Muscle layer of duodenum (tissue), 2 donors: ENCODE measurements around the gene PCDHGB5.
"Not testable (repeated sequence)": the region's sequence is repeated elsewhere in the genome, so short reads cannot be mapped to it uniquely, and the experiment has no call there.

ENCODE experiments used
- H3K27ac ChIP-seq: one replicate; pipeline ENCODE4 v1.7.0; 2013; ENCODE audit warnings: mild to moderate bottlenecking, low read length
- H3K27me3 ChIP-seq: one replicate; pipeline ENCODE4 v1.7.0; 2013; ENCODE audit warnings: low read depth, mild to moderate bottlenecking, control low read depth, low read length
- H3K36me3 ChIP-seq, 2 donors: one replicate each; pipeline ENCODE4 v1.7.0; 2013; ENCODE audit warnings: low read length in 2 of 2, control low read depth in 1 of 2, mild to moderate bottlenecking in 1 of 2; ENCODE audit not compliant: insufficient read depth in 2 of 2, control insufficient read depth in 1 of 2
- H3K4me1 ChIP-seq, 2 donors: one replicate each; pipeline ENCODE4 v1.7.0; 2013; ENCODE audit warnings: low read length in 2 of 2, mild to moderate bottlenecking in 2 of 2, control low read depth in 1 of 2, moderate library complexity in 1 of 2; ENCODE audit not compliant: insufficient read depth in 2 of 2, control insufficient read depth in 1 of 2
- H3K4me3 ChIP-seq, 2 donors: one replicate each; pipeline ENCODE4 v1.7.0; 2013; ENCODE audit warnings: low read length in 2 of 2, low read depth in 1 of 2, mild to moderate bottlenecking in 1 of 2
- H3K9me3 ChIP-seq, 2 donors: one replicate each; pipeline ENCODE4 v1.7.0; 2013; ENCODE audit warnings: low read length in 2 of 2, control low read depth in 1 of 2, mild to moderate bottlenecking in 1 of 2; ENCODE audit not compliant: control insufficient read depth in 1 of 2
- donor health status: healthy.

The PCDHGB5 gene

DNA sequence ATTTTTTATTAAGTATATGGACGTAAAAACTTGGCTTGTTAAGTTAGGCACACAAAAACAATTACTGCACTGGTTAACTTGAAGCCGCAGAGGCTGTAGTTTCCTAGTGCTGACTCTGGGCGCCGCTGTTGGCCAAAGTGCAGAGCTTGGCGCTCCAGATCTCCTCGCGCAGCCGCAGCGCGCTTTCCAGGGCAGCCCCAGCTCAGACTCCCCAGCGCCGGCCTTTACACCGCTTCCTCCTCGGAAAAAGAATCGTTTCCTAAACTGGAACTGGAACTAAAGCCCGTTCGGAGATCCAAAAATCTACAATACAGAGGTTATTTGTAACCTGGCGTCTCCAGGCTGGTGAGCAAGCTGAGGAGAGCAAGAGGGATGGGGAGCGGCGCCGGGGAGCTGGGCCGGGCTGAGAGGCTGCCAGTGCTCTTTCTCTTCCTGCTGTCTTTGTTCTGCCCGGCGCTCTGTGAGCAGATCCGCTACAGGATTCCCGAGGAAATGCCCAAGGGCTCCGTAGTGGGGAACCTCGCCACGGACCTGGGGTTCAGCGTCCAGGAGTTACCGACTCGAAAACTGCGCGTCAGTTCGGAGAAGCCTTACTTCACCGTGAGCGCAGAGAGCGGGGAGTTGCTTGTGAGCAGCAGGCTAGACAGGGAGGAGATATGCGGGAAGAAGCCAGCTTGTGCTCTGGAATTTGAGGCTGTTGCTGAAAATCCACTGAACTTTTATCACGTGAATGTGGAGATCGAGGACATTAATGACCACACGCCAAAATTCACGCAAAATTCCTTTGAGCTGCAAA is at the start of gene PCDHGB5:
Gene PCDHGB5 (plus strand): TSS at position 192 of the 796 bp plus-strand sequence. CDS start 181 bp downstream, at position 373.
- not testable (repeated sequence) for H3K27me3 ChIP-seq, H3K36me3 ChIP-seq, H3K4me1 ChIP-seq, H3K27ac ChIP-seq
- Histone ChIP-seq H3K4me3 (peak within 1 kb of the TSS; percentile 33 to 54), H3K9me3 (peaks cover 47 to 77% of the 10 kb centered on the region in 2 donors)

DNA sequence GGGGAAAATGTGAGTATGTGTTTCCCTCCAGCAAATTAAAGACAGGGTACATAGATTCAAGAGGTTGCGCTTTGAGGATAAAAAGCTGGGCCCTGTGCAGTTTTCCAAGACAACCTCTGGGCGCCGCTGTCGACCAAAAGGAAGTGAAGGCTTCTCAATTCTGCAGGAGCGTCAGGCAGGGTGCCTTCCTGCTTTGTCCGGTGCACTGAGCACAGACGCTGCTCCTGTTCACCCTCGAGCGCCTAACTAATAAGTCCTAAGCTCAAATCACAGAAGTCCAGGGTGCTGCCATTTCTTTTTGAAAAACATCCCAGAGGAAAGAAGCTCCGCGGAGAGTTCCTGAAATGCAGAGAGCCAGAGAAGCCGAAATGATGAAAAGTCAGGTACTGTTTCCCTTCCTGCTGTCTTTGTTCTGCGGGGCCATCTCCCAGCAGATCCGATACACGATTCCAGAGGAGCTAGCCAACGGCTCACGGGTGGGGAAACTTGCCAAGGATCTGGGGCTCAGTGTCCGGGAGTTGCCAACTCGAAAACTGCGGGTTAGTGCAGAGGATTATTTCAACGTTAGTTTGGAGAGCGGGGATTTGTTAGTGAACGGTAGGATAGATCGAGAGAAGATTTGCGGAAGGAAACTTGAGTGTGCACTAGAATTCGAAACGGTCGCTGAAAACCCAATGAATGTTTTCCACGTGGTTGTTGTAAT is 47.7 kb upstream of the PCDHGB5 start, which contains the start of gene PCDHGB1:
Gene PCDHGB1 (plus strand): TSS at position 183 of the 703 bp plus-strand sequence. CDS start 162 bp downstream, at position 345.
- H3K9me3 ChIP-seq, result peaks cover 42 to 78% of the 10 kb centered on the region in 2 donors
- no peaks in the 10 kb centered on the region for H3K36me3 ChIP-seq
- peak within 1 kb of the TSS; percentile 33 to 56 for H3K4me3 ChIP-seq
- no peak within 1 kb of the TSS for H3K27ac ChIP-seq
- no peaks in the 10 kb centered on the region for H3K4me1 ChIP-seq
- no peaks in the 10 kb centered on the region for H3K27me3 ChIP-seq

DNA sequence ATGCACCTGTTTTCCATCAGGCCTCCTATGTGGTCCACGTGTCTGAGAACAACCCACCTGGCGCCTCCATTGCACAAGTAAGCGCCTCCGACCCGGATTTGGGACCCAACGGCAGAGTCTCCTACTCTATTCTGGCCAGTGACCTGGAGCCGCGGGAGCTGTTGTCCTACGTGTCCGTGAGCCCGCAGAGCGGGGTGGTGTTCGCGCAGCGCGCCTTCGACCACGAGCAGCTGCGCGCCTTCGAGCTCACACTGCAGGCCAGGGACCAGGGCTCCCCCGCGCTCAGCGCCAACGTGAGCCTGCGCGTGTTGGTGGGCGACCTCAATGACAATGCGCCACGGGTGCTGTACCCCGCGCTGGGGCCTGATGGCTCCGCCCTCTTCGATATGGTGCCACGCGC is 46.2 kb upstream of the PCDHGB5 start:
- H3K36me3 ChIP-seq, result no peaks in the 10 kb centered on the region
- no peak overlapping the region for H3K27ac ChIP-seq
- H3K4me1 ChIP-seq, result no peaks in the 10 kb centered on the region
- H3K9me3 ChIP-seq, result peaks cover 53 to 81% of the 10 kb centered on the region in 2 donors
- no peaks in the 10 kb centered on the region for H3K27me3 ChIP-seq
- peak overlapping the region in 1 of 2 donors; percentile 56 for H3K4me3 ChIP-seq

- Histone ChIP-seq H3K36me3 (no peaks in the 10 kb centered on the region), H3K27ac (no peak within 1 kb of the TSS), H3K27me3 (no peaks in the 10 kb centered on the region), H3K9me3 (peaks cover 52 to 71% of the 10 kb centered on the region in 2 donors), H3K4me3 (peak within 1 kb of the TSS; percentile 12 to 53), H3K4me1 (no peaks in the 10 kb centered on the region)
Measured at GRCh38 chr5:141354900-141355469, 42.8 kb upstream of the PCDHGB5 start, which contains the start of gene PCDHGA4. PCDHGA4 (plus strand) TSS chr5:141355021; CDS start chr5:141355108, 87 bp downstream.

GRCh38 chr5:141355641-141356040 is 42.1 kb upstream of the PCDHGB5 start:
- H3K27me3 ChIP-seq, result no peaks in the 10 kb centered on the region
- no peaks in the 10 kb centered on the region for H3K4me1 ChIP-seq
- H3K4me3 ChIP-seq, result peak overlapping the region; percentile 12 to 53
- peaks cover 55 to 71% of the 10 kb centered on the region in 2 donors for H3K9me3 ChIP-seq
- no peak overlapping the region for H3K27ac ChIP-seq
- no peaks in the 10 kb centered on the region for H3K36me3 ChIP-seq

DNA sequence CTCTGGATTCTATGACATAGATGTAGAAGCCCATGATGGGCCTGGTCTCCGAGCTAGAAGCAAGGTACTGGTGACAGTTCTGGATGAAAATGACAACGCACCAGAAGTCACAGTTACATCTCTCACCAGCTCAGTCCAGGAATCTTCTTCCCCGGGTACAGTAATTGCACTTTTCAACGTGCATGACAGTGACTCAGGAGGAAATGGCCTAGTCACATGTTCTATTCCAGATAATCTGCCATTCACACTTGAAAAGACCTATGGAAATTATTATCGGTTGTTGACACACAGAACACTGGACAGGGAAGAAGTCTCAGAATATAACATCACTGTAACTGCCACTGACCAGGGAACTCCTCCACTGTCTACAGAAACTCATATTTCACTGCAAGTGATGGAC is 41.6 kb upstream of the PCDHGB5 start:
- Histone ChIP-seq H3K4me3 (peak overlapping the region in 1 of 2 donors; percentile 53), H3K9me3 (peaks cover 55 to 71% of the 10 kb centered on the region in 2 donors), H3K4me1 (no peaks in the 10 kb centered on the region), H3K36me3 (no peaks in the 10 kb centered on the region), H3K27me3 (no peaks in the 10 kb centered on the region), H3K27ac (no peak overlapping the region)

DNA sequence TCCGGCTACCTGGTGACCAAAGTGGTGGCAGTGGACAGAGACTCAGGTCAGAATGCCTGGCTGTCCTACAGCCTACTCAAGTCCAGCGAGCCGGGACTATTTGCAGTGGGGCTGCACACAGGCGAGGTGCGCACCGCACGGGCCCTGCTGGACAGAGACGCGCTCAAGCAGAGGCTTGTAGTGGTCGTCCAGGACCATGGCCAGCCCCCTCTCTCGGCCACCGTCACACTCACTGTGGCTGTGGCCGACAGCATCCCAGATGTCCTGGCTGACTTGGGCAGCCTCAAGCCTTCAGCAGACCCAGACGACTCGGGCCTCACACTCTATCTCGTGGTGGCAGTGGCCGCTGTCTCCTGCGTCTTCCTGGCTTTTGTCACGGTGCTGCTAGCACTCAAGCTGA is 40.8 kb upstream of the PCDHGB5 start:
- H3K36me3 ChIP-seq, result no peaks in the 10 kb centered on the region
- no peak overlapping the region for H3K27ac ChIP-seq
- peak overlapping the region in 1 of 2 donors; percentile 53 for H3K4me3 ChIP-seq
- H3K4me1 ChIP-seq, result no peaks in the 10 kb centered on the region
- no peaks in the 10 kb centered on the region for H3K27me3 ChIP-seq
- H3K9me3 ChIP-seq, result peaks cover 51 to 71% of the 10 kb centered on the region in 2 donors

DNA sequence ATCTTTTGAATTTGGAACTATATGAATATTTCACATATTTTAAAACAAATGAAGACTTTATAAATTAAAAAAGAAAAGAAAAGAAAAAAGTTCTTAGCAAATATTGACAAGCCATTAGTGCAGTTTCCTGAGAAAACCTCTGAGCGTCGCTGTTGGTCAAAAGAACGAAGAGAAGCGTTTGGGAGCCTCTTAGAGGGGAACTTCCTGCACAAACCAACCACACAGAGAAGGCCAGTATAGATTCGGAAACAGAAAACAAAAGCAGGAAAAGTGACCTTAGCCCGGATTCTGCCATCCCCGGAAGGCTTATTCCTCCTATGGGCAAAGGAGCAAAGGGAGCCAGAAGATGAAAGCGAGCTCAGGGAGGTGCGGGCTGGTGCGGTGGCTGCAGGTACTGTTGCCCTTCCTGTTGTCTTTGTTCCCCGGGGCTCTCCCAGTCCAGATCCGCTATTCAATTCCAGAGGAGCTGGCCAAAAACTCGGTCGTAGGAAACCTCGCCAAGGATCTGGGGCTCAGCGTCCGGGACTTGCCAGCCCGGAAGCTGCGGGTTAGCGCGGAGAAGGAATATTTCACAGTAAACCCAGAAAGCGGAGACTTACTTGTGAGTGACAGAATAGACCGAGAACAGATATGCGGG is 37.8 kb upstream of the PCDHGB5 start, which contains the start of gene PCDHGB2:
Gene PCDHGB2 (plus strand): TSS at position 205 of the 637 bp plus-strand sequence. CDS start 142 bp downstream, at position 347.
- no peaks in the 10 kb centered on the region for H3K4me1 ChIP-seq
- H3K27me3 ChIP-seq, result no peaks in the 10 kb centered on the region
- H3K4me3 ChIP-seq, result peak within 1 kb of the TSS; percentile 48 to 58
- H3K36me3 ChIP-seq, result no peaks in the 10 kb centered on the region
- H3K9me3 ChIP-seq, result peaks cover 71 to 80% of the 10 kb centered on the region in 2 donors
- H3K27ac ChIP-seq, result no peak within 1 kb of the TSS

GRCh38 chr5:141360685-141361084 is 37.1 kb upstream of the PCDHGB5 start:
- peak overlapping the region; percentile 48 to 58 for H3K4me3 ChIP-seq
- no peaks in the 10 kb centered on the region for H3K36me3 ChIP-seq
- H3K27me3 ChIP-seq, result no peaks in the 10 kb centered on the region
- H3K4me1 ChIP-seq, result no peaks in the 10 kb centered on the region
- no peak overlapping the region for H3K27ac ChIP-seq
- H3K9me3 ChIP-seq, result peaks cover 71 to 80% of the 10 kb centered on the region in 2 donors

GRCh38 chr5:141362719-141363118 is 35.0 kb upstream of the PCDHGB5 start:
- H3K4me3 ChIP-seq, result peak overlapping the region; percentile 37 to 58
- H3K27me3 ChIP-seq, result no peaks in the 10 kb centered on the region
- no peaks in the 10 kb centered on the region for H3K4me1 ChIP-seq
- peaks cover 60 to 74% of the 10 kb centered on the region in 2 donors for H3K9me3 ChIP-seq
- no peak overlapping the region for H3K27ac ChIP-seq
- no peaks in the 10 kb centered on the region for H3K36me3 ChIP-seq
